GM23248 (cell line): ENCODE results near the gene PPM1H. TPM values are rescaled to one million over a fixed set of nuclear protein-coding genes. Genes with fewer than 3 reads are reported as not detected.

Source experiments
- DNase-seq: peaks from one replicate; pipeline ENCODE4 v3.0.0-alpha.2; 2015
- H2AFZ ChIP-seq: fragments of 200-600 bp; sonication (generic); 2 replicates; pipeline ENCODE4 v1.6.1; 2016; ENCODE audit warnings: antibody characterized with exemption
- H3F3A ChIP-seq: fragments of 200-600 bp; sonication (generic); 2 replicates; pipeline ENCODE4 v1.6.1; 2016; ENCODE audit warnings: mild to moderate bottlenecking, antibody characterized with exemption, mixed run types; ENCODE audit not compliant: insufficient read depth
- H3K27ac ChIP-seq: fragments of 200-600 bp; sonication (generic); 2 replicates; pipeline ENCODE4 v1.5.1; 2016; ENCODE audit warnings: mild to moderate bottlenecking
- H3K27me3 ChIP-seq: fragments of 200-600 bp; sonication (generic); replicated peaks from 2 replicates; pipeline ENCODE4 v1.6.1; 2016; ENCODE audit warnings: mild to moderate bottlenecking; ENCODE audit not compliant: insufficient read depth
- H3K36me3 ChIP-seq: fragments of 200-600 bp; sonication (generic); 2 replicates; pipeline ENCODE4 v1.6.1; 2016; ENCODE audit warnings: low read depth, mild to moderate bottlenecking
- H3K4me1 ChIP-seq: fragments of 200-600 bp; sonication (generic); 2 replicates; pipeline ENCODE4 v1.6.1; 2016; ENCODE audit warnings: mild to moderate bottlenecking; ENCODE audit not compliant: insufficient read depth
- H3K4me2 ChIP-seq: fragments of 200-600 bp; sonication (generic); one replicate; pipeline ENCODE4 v1.6.1; 2016; ENCODE audit warnings: mild to moderate bottlenecking; ENCODE audit not compliant: unreplicated experiment
- H3K4me3 ChIP-seq: fragments of 200-600 bp; sonication (generic); 2 replicates; pipeline ENCODE4 v1.5.1; 2016; ENCODE audit warnings: mild to moderate bottlenecking
- H3K79me2 ChIP-seq: fragments of 200-600 bp; sonication (generic); 2 replicates; pipeline ENCODE4 v1.6.1; 2016; ENCODE audit warnings: mild to moderate bottlenecking; ENCODE audit not compliant: insufficient read depth
- H3K9ac ChIP-seq: fragments of 200-600 bp; sonication (generic); 2 replicates; pipeline ENCODE4 v1.6.1; 2016; ENCODE audit warnings: mild to moderate bottlenecking
- H3K9me2 ChIP-seq: fragments of 200-600 bp; sonication (generic); 2 replicates; pipeline ENCODE4 v1.6.1; 2016; ENCODE audit warnings: mixed run types, mild to moderate bottlenecking, moderate library complexity; ENCODE audit not compliant: insufficient read depth
- H3K9me3 ChIP-seq: fragments of 200-600 bp; sonication (generic); one replicate; pipeline ENCODE4 v1.6.1; 2017; ENCODE audit warnings: low read depth
- H4K20me1 ChIP-seq: fragments of 200-600 bp; sonication (generic); 2 replicates; pipeline ENCODE4 v1.6.0; 2016; ENCODE audit not compliant: insufficient read depth
- EZH2 ChIP-seq: fragments of 200-600 bp; sonication (generic); IDR thresholded peaks from 2 replicates; pipeline ENCODE4 v1.6.1; 2018; ENCODE audit warnings: antibody characterized with exemption, mild to moderate bottlenecking; ENCODE audit not compliant: insufficient read depth, poor library complexity, severe bottlenecking
- EZH2phosphoT487 ChIP-seq: fragments of 200-600 bp; sonication (generic); IDR thresholded peaks from 2 replicates; pipeline ENCODE4 v1.6.1; 2018; ENCODE audit warnings: antibody characterized with exemption, moderate library complexity, mild to moderate bottlenecking, low read depth; ENCODE audit not compliant: insufficient read depth
- WGBS, 2 experiments: methylation state at CpG; one replicate each; pipeline ENCODE4 v1.1.6; 2015 to 2017; ENCODE audit warnings: low lambda C conversion rate in 2 of 2, low coverage in 1 of 2; ENCODE audit errors: missing lambda C conversion rate in 2 of 2; 5-methylcytosine and 5-hydroxymethylcytosine counted together
- in situ Hi-C: fragments of 300-500 bp; cut with MboI; formaldehyde crosslinking; loops from 2 replicates; pipeline ENCODE4 v1.15.0; 2020
- polyA plus RNA-seq: library from polyadenylated mRNA; unstranded; fragments of >200 nt; fragmentation: Nextera tagmentation; extraction: Ambion mirVana; gene quantifications from 2 replicates; pipeline ENCODE4 v1.2.1, GENCODE V29; 2016
- total RNA-seq: library from RNA; depleted of rRNA; stranded (reverse); fragments of >200 nt; shearing (Covaris generic); gene quantifications from 2 replicates; pipeline ENCODE4 v1.2.3, GENCODE V29; 2014

The PPM1H gene
- total and polyA plus RNA-seq, 2 experiments from 2014 or later, result 0.13 to 1.2 TPM

GRCh38 chr12:62861586-62861985, 73.4 kb downstream of the PPM1H start:
- DNase-seq, result no peak
- 31 to 32% methylated on average over 4 of the region's 4 CpGs for WGBS, 2 experiments
- in situ Hi-C loops, result no loop called here
- Histone ChIP-seq H3K9ac (no peak overlapping the region), H3K4me3 (no peak overlapping the region), H3K36me3 (no peaks in the 10 kb centered on the region), H4K20me1 (no peaks in the 10 kb centered on the region), H3F3A (peaks cover 33% of the 10 kb centered on the region), H3K4me1 (peaks cover 42% of the 10 kb centered on the region), H3K9me3 (no peaks in the 10 kb centered on the region), H3K79me2 (no peaks in the 10 kb centered on the region), H3K9me2 (no peaks in the 10 kb centered on the region), H2AFZ (peak overlapping the region; percentile 50), H3K27ac (no peak overlapping the region), H3K4me2 (no peak overlapping the region), H3K27me3 (no peaks in the 10 kb centered on the region)
- no peak for TF ChIP-seq EZH2phosphoT487
- no peak for TF ChIP-seq EZH2

DNA sequence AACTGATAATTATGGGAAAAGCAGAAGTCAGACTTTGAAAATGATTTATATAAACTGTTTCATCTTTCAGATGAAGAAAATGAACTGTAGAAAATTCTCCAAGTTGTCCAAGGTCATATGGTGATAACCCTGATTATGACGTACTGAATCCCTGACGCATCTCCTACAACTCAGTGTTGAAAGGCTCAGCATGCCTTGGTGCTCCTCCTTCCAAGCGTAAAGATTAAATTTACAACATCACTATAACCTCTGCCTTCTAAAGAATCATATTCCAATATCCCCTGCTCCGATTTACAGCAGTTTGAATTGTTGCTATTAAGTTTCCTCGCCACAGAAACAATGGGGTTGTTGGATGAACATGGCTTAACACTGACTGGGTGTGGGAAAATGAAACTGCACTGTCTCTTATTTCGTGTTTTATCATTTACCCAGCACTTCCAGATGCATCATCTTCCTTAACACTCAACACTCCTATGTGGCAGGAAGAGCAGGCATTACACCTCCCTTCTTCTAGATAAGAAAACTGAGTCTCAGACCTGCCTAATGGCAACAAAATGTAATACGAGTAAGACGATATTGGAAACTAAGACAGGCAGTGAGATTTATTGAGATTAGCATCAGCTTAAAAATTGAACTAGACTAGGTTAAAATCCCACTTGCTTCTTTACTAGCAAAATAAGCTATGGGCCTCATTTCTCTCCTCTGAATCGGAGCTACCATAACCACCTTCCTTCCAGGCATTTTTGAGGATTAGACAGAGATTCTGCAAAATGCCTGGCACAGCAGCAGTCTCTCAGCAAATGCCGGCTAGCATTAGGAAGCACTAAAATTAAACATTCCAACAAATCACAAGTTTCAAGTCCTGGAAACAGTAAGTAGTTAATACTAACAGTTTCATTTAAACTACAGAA, 74.2 kb downstream of the PPM1H start:
- TF ChIP-seq EZH2, result no peak
- TF ChIP-seq EZH2phosphoT487, result no peak
- Histone ChIP-seq H3K79me2 (no peaks in the 10 kb centered on the region), H3K36me3 (no peaks in the 10 kb centered on the region), H3K4me2 (peak overlapping the region; percentile 32), H3K4me3 (peak overlapping the region; percentile 10; the same call in 1 of the 2 replicates), H3K9me3 (no peaks in the 10 kb centered on the region), H3K4me1 (peaks cover 33% of the 10 kb centered on the region), H3K9me2 (no peaks in the 10 kb centered on the region), H4K20me1 (no peaks in the 10 kb centered on the region), H3K9ac (no peak overlapping the region), H3K27ac (no peak overlapping the region), H2AFZ (peak overlapping the region; percentile 50), H3K27me3 (no peaks in the 10 kb centered on the region), H3F3A (peaks cover 25% of the 10 kb centered on the region)
- WGBS, 2 experiments, result 70% methylated on average over 10 of the region's 10 CpGs
- in situ Hi-C loops, result no loop called here
- DNase-seq, result no peak

DNA sequence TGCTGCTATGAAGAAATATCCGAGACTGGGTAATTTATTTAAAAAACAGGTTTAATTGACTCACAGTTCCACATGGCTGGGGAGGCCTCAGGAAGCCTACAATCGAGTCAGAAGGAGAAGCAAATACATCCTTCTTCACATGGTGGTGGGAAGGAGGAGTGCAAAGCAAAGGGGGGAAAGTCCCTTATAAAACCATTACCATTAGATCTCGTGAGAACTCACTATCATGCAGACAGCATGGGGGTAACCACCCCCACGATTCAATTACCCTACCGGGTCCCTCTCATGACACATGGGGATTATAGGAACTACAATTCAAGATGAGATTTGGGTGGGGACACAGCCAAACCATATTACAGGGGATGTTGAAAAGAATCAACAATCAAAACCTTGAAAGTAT, 74.9 kb downstream of the PPM1H start:
- Histone ChIP-seq H3K79me2 (no peaks in the 10 kb centered on the region), H3K4me3 (no peak overlapping the region), H3K4me2 (no peak overlapping the region), H2AFZ (no peak overlapping the region), H3K9me3 (no peaks in the 10 kb centered on the region), H4K20me1 (no peaks in the 10 kb centered on the region), H3K9ac (no peak overlapping the region), H3F3A (peaks cover 25% of the 10 kb centered on the region), H3K4me1 (peaks cover 30% of the 10 kb centered on the region), H3K9me2 (no peaks in the 10 kb centered on the region), H3K27ac (no peak overlapping the region), H3K27me3 (no peaks in the 10 kb centered on the region), H3K36me3 (no peaks in the 10 kb centered on the region)
- no peak for TF ChIP-seq EZH2
- 50 to 52% methylated on average over 5 of the region's 5 CpGs for WGBS, 2 experiments
- in situ Hi-C loops, result no loop called here
- DNase-seq, result no peak

GRCh38 chr12:62859321-62859737, 75.6 kb downstream of the PPM1H start:
- no peaks in the 10 kb centered on the region for H3K36me3 ChIP-seq
- H4K20me1 ChIP-seq, result no peaks in the 10 kb centered on the region
- no peaks in the 10 kb centered on the region for H3K27me3 ChIP-seq
- WGBS, 2 experiments, result 90 to 100% methylated on average over 1 of the region's 1 CpG
- no peaks in the 10 kb centered on the region for H3K9me2 ChIP-seq
- no peak overlapping the region for H3K9ac ChIP-seq
- H3K9me3 ChIP-seq, result no peaks in the 10 kb centered on the region
- H3K4me3 ChIP-seq, result no peak overlapping the region
- peaks cover 30% of the 10 kb centered on the region for H3K4me1 ChIP-seq
- no peak for TF ChIP-seq EZH2phosphoT487
- TF ChIP-seq EZH2, result no peak
- no peak for DNase-seq
- in situ Hi-C loops, result no loop called here
- no peak overlapping the region for H2AFZ ChIP-seq
- H3K79me2 ChIP-seq, result no peaks in the 10 kb centered on the region
- no peak overlapping the region for H3K4me2 ChIP-seq
- H3F3A ChIP-seq, result peaks cover 25% of the 10 kb centered on the region
- H3K27ac ChIP-seq, result no peak overlapping the region
